Activated CD8-positive, alpha-beta memory T cell treated with anti-CD3 and anti-CD28 coated beads, Interleukin-2, amount 50 U/mL, for 4 hours (primary cell): ENCODE measurements around the gene KCNB1.
"Not testable (repeated sequence)": the region's sequence is repeated elsewhere in the genome, so short reads cannot be mapped to it uniquely, and the experiment has no call there.

Experiments
- DNase-seq: peaks from one replicate; pipeline ENCODE4 v3.0.0-alpha.2; 2020

Gene KCNB1

GRCh38 chr20:49430320-49430719 is 52.1 kb downstream of the KCNB1 start:
- no peak for DNase-seq

GRCh38 chr20:49427751-49428518 is 54.5 kb downstream of the KCNB1 start:
- no peak for DNase-seq

GRCh38 chr20:49426873-49427272 is 55.6 kb downstream of the KCNB1 start:
- DNase-seq, result no peak

GRCh38 chr20:49426395-49426794 is 56.1 kb downstream of the KCNB1 start:
- no peak for DNase-seq

- DNase-seq, result no peak
These were observed 57.9 kb downstream of the KCNB1 start for GRCh38 chr20:49424536-49424935.

- DNase-seq, result no peak
These were observed 60.3 kb downstream of the KCNB1 start for GRCh38 chr20:49422161-49422560.

GRCh38 chr20:49420811-49421295 is 61.6 kb downstream of the KCNB1 start:
- DNase-seq, result no peak

- DNase-seq, result no peak
These were observed 62.2 kb downstream of the KCNB1 start for GRCh38 chr20:49420292-49420691.

GRCh38 chr20:49419785-49420184 is 62.7 kb downstream of the KCNB1 start:
- no peak for DNase-seq

- no peak for DNase-seq
These were observed 63.7 kb downstream of the KCNB1 start for GRCh38 chr20:49418809-49419208.

GRCh38 chr20:49417843-49418555 is 64.5 kb downstream of the KCNB1 start:
- no peak for DNase-seq

GRCh38 chr20:49415668-49416044 is 66.8 kb downstream of the KCNB1 start:
- DNase-seq, result no peak

GRCh38 chr20:49415005-49415667 is 67.3 kb downstream of the KCNB1 start:
- no peak for DNase-seq

- DNase-seq, result no peak
These were observed 68.8 kb downstream of the KCNB1 start for GRCh38 chr20:49413677-49414076.

- no peak for DNase-seq
These were observed 69.5 kb downstream of the KCNB1 start for GRCh38 chr20:49412953-49413352.

- no peak for DNase-seq
These were observed 70.2 kb downstream of the KCNB1 start for GRCh38 chr20:49412254-49412653.

- no peak for DNase-seq
These were observed 71.1 kb downstream of the KCNB1 start for GRCh38 chr20:49411221-49411925.

GRCh38 chr20:49409975-49410621 is 72.4 kb downstream of the KCNB1 start:
- not testable (repeated sequence) for DNase-seq

- DNase-seq, result no peak
These were observed 73.0 kb downstream of the KCNB1 start for GRCh38 chr20:49409302-49409974.

- no peak for DNase-seq
These were observed 73.9 kb downstream of the KCNB1 start for GRCh38 chr20:49408509-49409104.

- no peak for DNase-seq
These were observed 75.8 kb downstream of the KCNB1 start for GRCh38 chr20:49406666-49407065.

GRCh38 chr20:49405696-49406095 is 76.8 kb downstream of the KCNB1 start:
- DNase-seq, result no peak
